CD8-positive, alpha-beta memory T cell (primary cell): Measurements from ENCODE around the gene TRPM3. TPM values are rescaled to one million over a fixed set of nuclear protein-coding genes. Genes with fewer than 3 reads are reported as not detected.

Experiments
- CTCF ChIA-PET: fragments of 350-600 bp; sonication (Branson Sonifier 250); formaldehyde crosslinking; loops from one replicate; lab custom pipeline; 2021; ENCODE audit warnings: antibody characterized with exemption; lab: Charles Lee
- POLR2A ChIA-PET: fragments of 350-600 bp; sonication (Branson Sonifier 250); formaldehyde crosslinking; loops from one replicate; lab custom pipeline; 2021; ENCODE audit warnings: antibody characterized with exemption; lab: Charles Lee
- DNase-seq, 5 donors: peaks; one replicate each; pipeline versions ENCODE4 v3.0.0 to v3.0.0-alpha.2; 2020 to 2022; ENCODE audit warnings: mixed read lengths in 1 of 5
- H3K27ac ChIP-seq: one replicate; pipeline ENCODE4 v1.7.0; 2013; ENCODE audit warnings: low read depth, mild to moderate bottlenecking, low read length, moderate library complexity
- H3K27me3 ChIP-seq: 2 replicates; pipeline ENCODE4 v1.7.0; 2013; ENCODE audit warnings: low read length, mild to moderate bottlenecking; ENCODE audit not compliant: insufficient read depth, poor library complexity, severe bottlenecking
- H3K36me3 ChIP-seq: 2 replicates; pipeline ENCODE4 v1.7.0; 2013; ENCODE audit warnings: mild to moderate bottlenecking, low read length, moderate library complexity; ENCODE audit not compliant: insufficient read depth
- H3K4me1 ChIP-seq: 2 replicates; pipeline ENCODE4 v1.7.0; 2013; ENCODE audit warnings: mild to moderate bottlenecking, low read length, moderate library complexity; ENCODE audit not compliant: insufficient read depth
- H3K4me3 ChIP-seq: 2 replicates; pipeline ENCODE4 v1.7.0; 2013; ENCODE audit warnings: mild to moderate bottlenecking, low read length
- H3K9me3 ChIP-seq: 2 replicates; pipeline ENCODE4 v1.7.0; 2013; ENCODE audit warnings: mild to moderate bottlenecking, low read length
- H3K27ac Mint-ChIP-seq, 8 donors: one replicate each; pipeline ENCODE4 v1.8.0; 2020 to 2021; ENCODE audit warnings: mixed read lengths in 8 of 8, mild to moderate bottlenecking in 6 of 8, inconsistent platforms in 3 of 8, moderate library complexity in 3 of 8
- H3K27me3 Mint-ChIP-seq, 2 donors: one replicate each; pipeline ENCODE4 v1.8.0; 2020 to 2021; ENCODE audit warnings: mixed read lengths in 2 of 2, mild to moderate bottlenecking in 1 of 2, moderate library complexity in 1 of 2
- H3K36me3 Mint-ChIP-seq, 3 donors: one replicate each; pipeline ENCODE4 v1.8.0; 2020 to 2021; ENCODE audit warnings: mixed read lengths in 3 of 3, inconsistent platforms in 1 of 3, mild to moderate bottlenecking in 1 of 3
- H3K4me1 Mint-ChIP-seq, 3 donors: one replicate each; pipeline ENCODE4 v1.8.0; 2020 to 2021; ENCODE audit warnings: mixed read lengths in 3 of 3, inconsistent platforms in 1 of 3, mild to moderate bottlenecking in 1 of 3
- H3K4me3 Mint-ChIP-seq, 7 donors: one replicate each; pipeline ENCODE4 v1.8.0; 2020 to 2021; ENCODE audit warnings: mixed read lengths in 7 of 7, mild to moderate bottlenecking in 6 of 7, moderate library complexity in 4 of 7, inconsistent platforms in 2 of 7
- H3K9me3 Mint-ChIP-seq, 5 donors: one replicate each; pipeline ENCODE4 v1.8.0; 2020 to 2022; ENCODE audit warnings: mixed read lengths in 5 of 5, mild to moderate bottlenecking in 3 of 5, moderate library complexity in 2 of 5, inconsistent platforms in 1 of 5
- polyA plus RNA-seq: library from polyadenylated mRNA; unstranded; fragments of 300-500 nt; fragmentation: Illumina TruSeq; gene quantifications from one replicate; pipeline ENCODE4 v1.2.3, GENCODE V29; 2021
- total RNA-seq, 2 experiments: library from RNA; stranded (reverse); gene quantifications; one replicate each; pipeline ENCODE4 v1.2.3, GENCODE V29; 2021

TRPM3 gene
- total and polyA plus RNA-seq, 3 experiments from 2014 or later: not detected

GRCh38 chr9:71119746-71120145, 1.7 kb downstream of the TRPM3 start:
- DNase-seq: no peak
- ChIA-PET POLR2A (no interaction called here), CTCF (no interaction called here)
- no peaks in the 10 kb centered on the region for H3K9me3 Mint-ChIP-seq
- H3K36me3 Mint-ChIP-seq: no peaks in the 10 kb centered on the region
- peaks cover 4 to 17% of the 10 kb centered on the region in 2 donors for H3K27me3 Mint-ChIP-seq
- peaks cover 0 to 4% (median 0%) of the 10 kb centered on the region in 3 donors for H3K4me1 Mint-ChIP-seq
- H3K27ac Mint-ChIP-seq: no peak overlapping the region
- Histone ChIP-seq H3K27me3 (no peaks in the 10 kb centered on the region), H3K36me3 (no peaks in the 10 kb centered on the region), H3K4me1 (no peaks in the 10 kb centered on the region), H3K9me3 (no peaks in the 10 kb centered on the region), H3K4me3 (no peak overlapping the region), H3K27ac (no peak overlapping the region)
- no peak overlapping the region for H3K4me3 Mint-ChIP-seq

- H3K4me1 ChIP-seq: no peaks in the 10 kb centered on the region
- CTCF ChIA-PET: no interaction called here
- Mint-ChIP-seq H3K36me3 (no peaks in the 10 kb centered on the region), H3K27me3 (peaks cover 4 to 13% of the 10 kb centered on the region in 2 donors), H3K4me3 (no peak overlapping the region), H3K4me1 (peaks cover 0 to 4% (median 0%) of the 10 kb centered on the region in 3 donors), H3K9me3 (peaks cover 0 to 2% (median 0%) of the 10 kb centered on the region in 5 donors), H3K27ac (no peak overlapping the region)
- H3K9me3 ChIP-seq: no peaks in the 10 kb centered on the region
- H3K36me3 ChIP-seq: no peaks in the 10 kb centered on the region
- no peak overlapping the region for H3K27ac ChIP-seq
- POLR2A ChIA-PET: no interaction called here
- H3K27me3 ChIP-seq: no peaks in the 10 kb centered on the region
- DNase-seq: no peak
- H3K4me3 ChIP-seq: no peak overlapping the region
Measured at GRCh38 chr9:71118324-71118723, 3.1 kb downstream of the TRPM3 start.

GRCh38 chr9:71115448-71115975, 5.9 kb downstream of the TRPM3 start:
- CTCF ChIA-PET: no interaction called here

GRCh38 chr9:71112866-71113265, 8.6 kb downstream of the TRPM3 start:
- H3K27me3 ChIP-seq: no peaks in the 10 kb centered on the region
- POLR2A ChIA-PET: no interaction called here
- H3K4me3 ChIP-seq: no peak overlapping the region
- DNase-seq: no peak
- no peaks in the 10 kb centered on the region for H3K36me3 Mint-ChIP-seq
- no peaks in the 10 kb centered on the region for H3K4me1 ChIP-seq
- no peaks in the 10 kb centered on the region for H3K36me3 ChIP-seq
- H3K4me1 Mint-ChIP-seq: no peaks in the 10 kb centered on the region
- no peak overlapping the region for H3K27ac Mint-ChIP-seq
- H3K4me3 Mint-ChIP-seq: no peak overlapping the region
- CTCF ChIA-PET: no interaction called here
- H3K27me3 Mint-ChIP-seq: no peaks in the 10 kb centered on the region
- no peak overlapping the region for H3K27ac ChIP-seq
- H3K9me3 ChIP-seq: no peaks in the 10 kb centered on the region
- H3K9me3 Mint-ChIP-seq: peaks cover 0 to 2% (median 0%) of the 10 kb centered on the region in 5 donors

More at GRCh38 chr9:71115448-71115975, 5.9 kb downstream of the TRPM3 start:
- Mint-ChIP-seq H3K27me3 (peaks cover under 1 to 2% of the 10 kb centered on the region in 2 donors), H3K36me3 (no peaks in the 10 kb centered on the region), H3K4me3 (no peak overlapping the region), H3K4me1 (no peaks in the 10 kb centered on the region), H3K27ac (no peak overlapping the region), H3K9me3 (peaks cover 0 to 2% (median 0%) of the 10 kb centered on the region in 5 donors)
- Histone ChIP-seq H3K36me3 (no peaks in the 10 kb centered on the region), H3K27me3 (no peaks in the 10 kb centered on the region), H3K27ac (no peak overlapping the region), H3K9me3 (no peaks in the 10 kb centered on the region), H3K4me3 (no peak overlapping the region), H3K4me1 (no peaks in the 10 kb centered on the region)
- POLR2A ChIA-PET: no interaction called here
- DNase-seq: no peak

GRCh38 chr9:71108937-71109336, 12.5 kb downstream of the TRPM3 start:
- H3K36me3 Mint-ChIP-seq: no peaks in the 10 kb centered on the region

GRCh38 chr9:71106992-71107391, 14.4 kb downstream of the TRPM3 start:
- Histone ChIP-seq H3K27ac (no peak overlapping the region), H3K36me3 (no peaks in the 10 kb centered on the region), H3K4me1 (no peaks in the 10 kb centered on the region), H3K4me3 (no peak overlapping the region), H3K9me3 (no peaks in the 10 kb centered on the region), H3K27me3 (no peaks in the 10 kb centered on the region)
- H3K9me3 Mint-ChIP-seq: peaks cover 0 to 3% (median 0%) of the 10 kb centered on the region in 5 donors
- H3K27ac Mint-ChIP-seq: no peak overlapping the region
- no peaks in the 10 kb centered on the region for H3K36me3 Mint-ChIP-seq
- ChIA-PET POLR2A (no interaction called here), CTCF (no interaction called here)
- DNase-seq: no peak
- H3K27me3 Mint-ChIP-seq: no peaks in the 10 kb centered on the region
- H3K4me3 Mint-ChIP-seq: no peak overlapping the region
- H3K4me1 Mint-ChIP-seq: no peaks in the 10 kb centered on the region

More at GRCh38 chr9:71108937-71109336, 12.5 kb downstream of the TRPM3 start:
- no peak overlapping the region for H3K27ac ChIP-seq
- no peaks in the 10 kb centered on the region for H3K27me3 ChIP-seq
- H3K4me1 ChIP-seq: no peaks in the 10 kb centered on the region
- POLR2A ChIA-PET: no interaction called here
- no peak overlapping the region for H3K27ac Mint-ChIP-seq
- no peaks in the 10 kb centered on the region for H3K27me3 Mint-ChIP-seq
- H3K4me3 Mint-ChIP-seq: no peak overlapping the region
- no peak overlapping the region for H3K4me3 ChIP-seq
- H3K36me3 ChIP-seq: no peaks in the 10 kb centered on the region
- no peak for DNase-seq
- no peaks in the 10 kb centered on the region for H3K4me1 Mint-ChIP-seq
- CTCF ChIA-PET: no interaction called here
- H3K9me3 ChIP-seq: no peaks in the 10 kb centered on the region
- peaks cover 0 to 4% (median 0%) of the 10 kb centered on the region in 5 donors for H3K9me3 Mint-ChIP-seq

- Mint-ChIP-seq H3K36me3 (no peaks in the 10 kb centered on the region), H3K27ac (no peak overlapping the region), H3K4me1 (no peaks in the 10 kb centered on the region), H3K9me3 (peaks cover 0 to 3% (median 0%) of the 10 kb centered on the region in 5 donors), H3K4me3 (no peak overlapping the region), H3K27me3 (no peaks in the 10 kb centered on the region)
- H3K36me3 ChIP-seq: no peaks in the 10 kb centered on the region
- H3K9me3 ChIP-seq: no peaks in the 10 kb centered on the region
- DNase-seq: no peak
- no peak overlapping the region for H3K27ac ChIP-seq
- no peaks in the 10 kb centered on the region for H3K27me3 ChIP-seq
- POLR2A ChIA-PET: no interaction called here
- H3K4me3 ChIP-seq: no peak overlapping the region
- no peaks in the 10 kb centered on the region for H3K4me1 ChIP-seq
- CTCF ChIA-PET: no interaction called here
Measured at GRCh38 chr9:71105192-71105591, 16.2 kb downstream of the TRPM3 start.

- Mint-ChIP-seq H3K36me3 (no peaks in the 10 kb centered on the region), H3K9me3 (peaks cover 0 to under 1% (median 0%) of the 10 kb centered on the region in 5 donors), H3K4me1 (no peaks in the 10 kb centered on the region), H3K4me3 (no peak overlapping the region), H3K27ac (no peak overlapping the region), H3K27me3 (peaks cover 0 to 4% of the 10 kb centered on the region in 2 donors)
- Histone ChIP-seq H3K27ac (no peak overlapping the region), H3K4me1 (no peaks in the 10 kb centered on the region), H3K36me3 (no peaks in the 10 kb centered on the region), H3K27me3 (no peaks in the 10 kb centered on the region), H3K9me3 (no peaks in the 10 kb centered on the region), H3K4me3 (no peak overlapping the region)
- DNase-seq: no peak
- ChIA-PET POLR2A (no interaction called here), CTCF (no interaction called here)
Measured at GRCh38 chr9:71098801-71099200, 22.6 kb downstream of the TRPM3 start.
